IPS DF 19.7 (cell line): ENCODE measurements around the gene RAB40A.
"Not testable (repeated sequence)": the region's sequence is repeated elsewhere in the genome, so short reads cannot be mapped to it uniquely, and the experiment has no call there.

ENCODE experiments used
- DNase-seq: peaks from one replicate; pipeline ENCODE4 v3.0.0-alpha.2; 2013; ENCODE audit warnings: low read depth, low spot score

The RAB40A gene

DNA sequence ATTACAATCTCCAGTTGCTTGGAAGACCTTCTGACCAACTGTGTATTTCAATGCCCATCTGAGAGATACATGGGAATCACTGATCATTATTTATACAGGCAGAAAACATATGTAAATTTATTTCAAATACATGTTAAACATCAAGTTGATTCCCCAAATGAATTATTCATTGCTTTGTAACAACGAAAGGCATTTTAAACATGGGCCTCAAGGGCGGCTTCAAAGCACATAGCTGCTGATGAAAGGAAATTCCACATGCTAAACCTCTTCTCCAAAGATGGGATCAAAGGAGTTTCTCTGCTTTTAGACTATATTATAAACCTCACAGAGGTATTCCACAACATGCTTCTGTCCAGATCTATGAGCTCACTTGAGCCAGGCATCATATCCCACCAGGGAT, 4.3 kb upstream of the RAB40A start:
- DNase-seq, result no peak

DNA sequence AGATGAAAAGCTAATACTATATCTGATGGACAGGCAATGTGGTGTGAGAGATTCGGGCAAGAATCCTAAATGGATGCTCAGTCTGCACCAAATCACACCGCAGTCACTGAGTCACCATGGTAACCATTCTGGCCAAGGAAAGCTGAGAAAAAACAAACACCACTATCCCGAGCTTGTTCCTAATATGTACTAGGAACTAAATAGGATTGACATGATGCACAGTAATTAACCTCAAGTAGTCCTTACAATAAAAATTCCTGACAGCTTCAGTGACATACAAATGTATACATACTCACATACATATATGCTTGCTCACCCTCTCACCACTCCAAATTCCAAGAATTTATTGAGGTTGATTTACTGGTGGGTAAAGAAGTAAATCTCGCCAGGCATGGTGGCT, 1.1 kb upstream of the RAB40A start:
- DNase-seq, result no peak

DNA sequence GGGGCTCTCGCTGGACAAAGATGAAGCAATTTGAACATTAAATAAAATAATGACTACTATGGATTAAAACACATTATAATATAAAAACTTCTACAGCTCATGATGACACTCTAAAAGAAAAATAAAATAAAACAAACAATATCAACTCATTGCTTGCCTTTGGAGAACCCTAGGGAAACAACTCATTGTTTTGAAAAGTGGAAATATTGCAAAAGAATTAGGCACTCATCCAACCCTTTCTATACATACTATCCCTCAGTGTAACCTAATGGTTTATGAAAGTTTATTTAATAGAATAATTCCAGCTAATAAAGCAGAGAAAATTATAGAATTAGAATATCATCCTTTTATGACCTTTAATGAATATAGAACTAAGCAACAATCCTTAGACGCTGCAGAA, 718 bp downstream of the RAB40A start:
- no peak for DNase-seq

DNA sequence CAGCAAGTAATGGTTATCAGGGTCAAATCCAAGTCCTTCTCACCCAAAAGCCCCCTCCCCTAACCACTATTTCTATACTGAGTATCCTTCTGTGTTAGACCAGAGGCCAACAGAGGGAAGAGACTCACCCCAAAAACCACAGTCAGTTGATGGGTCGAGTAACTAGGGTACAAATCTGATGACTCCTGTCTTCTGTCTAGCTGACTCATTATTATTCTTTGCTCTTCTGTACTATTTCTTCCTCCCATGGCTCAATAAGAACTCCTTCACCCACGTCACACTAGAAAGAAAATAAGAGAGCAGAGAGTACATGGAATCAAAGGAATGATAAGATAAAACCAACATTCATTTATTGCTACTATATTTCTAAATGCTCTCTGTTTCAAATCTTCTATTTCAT, 2.0 kb downstream of the RAB40A start:
- no peak for DNase-seq

DNA sequence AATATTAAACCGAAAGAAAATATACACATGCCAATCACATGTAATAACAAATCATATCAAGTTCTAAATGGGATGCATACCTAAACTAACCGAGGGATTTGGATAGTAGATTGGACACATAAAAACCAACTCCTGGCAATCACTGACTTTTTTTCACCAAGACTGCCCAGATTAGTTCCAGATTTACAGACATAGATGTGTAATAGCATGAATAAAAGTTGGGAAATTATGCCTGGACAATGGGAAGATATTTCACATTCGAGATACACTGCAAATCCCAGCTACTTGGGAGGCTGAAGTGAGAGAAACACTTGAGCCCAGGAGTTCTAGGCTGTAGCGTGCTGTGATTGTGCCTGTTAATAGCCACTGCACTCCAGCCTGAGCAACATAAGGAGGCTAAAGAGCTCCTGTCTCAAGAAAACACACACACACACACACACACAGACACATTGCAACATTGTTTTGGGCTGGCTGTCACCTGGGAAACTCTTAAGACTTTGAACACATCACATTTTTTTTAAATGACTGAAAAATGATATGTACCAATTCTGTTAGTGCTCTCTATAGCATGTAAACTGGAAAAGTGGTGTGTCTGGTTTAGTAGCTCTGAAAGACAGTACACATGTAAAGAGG, 5.7 kb downstream of the RAB40A start:
- DNase-seq, result no peak

DNA sequence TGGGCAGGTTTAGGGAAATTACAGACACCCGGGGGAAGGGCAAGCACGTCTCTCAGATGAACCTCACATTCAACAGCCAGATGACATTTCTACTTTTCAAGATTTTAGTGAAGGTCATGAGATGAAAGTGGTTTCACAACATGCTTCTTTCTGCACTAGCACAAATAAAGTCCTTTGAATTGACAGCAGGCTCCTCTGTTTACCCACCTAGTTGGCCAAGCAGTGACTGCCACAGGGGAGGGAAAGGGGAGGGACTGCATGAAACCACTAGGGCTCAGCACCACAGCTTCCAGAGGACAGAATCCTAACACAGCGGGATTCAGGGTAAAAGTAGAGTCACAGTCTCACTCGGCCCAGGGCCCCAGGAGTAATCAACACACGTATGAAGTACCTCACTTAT, 6.2 kb downstream of the RAB40A start:
- peak; percentile 2 for DNase-seq

DNA sequence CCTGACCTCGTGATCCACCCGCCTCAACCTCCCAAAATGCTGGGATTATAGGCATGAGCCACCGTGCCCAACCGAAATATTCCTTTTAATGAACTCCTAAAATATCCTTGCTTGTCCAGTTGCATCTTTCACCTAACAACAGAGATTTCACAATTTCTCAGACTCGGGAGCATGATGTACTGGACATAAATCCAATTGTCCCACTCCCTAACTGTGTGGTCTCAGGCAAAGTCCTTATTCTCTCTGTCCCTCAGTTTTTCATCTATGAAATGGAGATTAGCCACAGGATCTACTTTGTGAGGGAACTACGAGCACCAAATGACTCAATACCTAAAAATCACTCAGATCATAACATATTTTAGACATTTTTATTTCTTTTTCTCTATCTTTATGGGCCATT, 9.3 kb downstream of the RAB40A start:
- no peak for DNase-seq

DNA sequence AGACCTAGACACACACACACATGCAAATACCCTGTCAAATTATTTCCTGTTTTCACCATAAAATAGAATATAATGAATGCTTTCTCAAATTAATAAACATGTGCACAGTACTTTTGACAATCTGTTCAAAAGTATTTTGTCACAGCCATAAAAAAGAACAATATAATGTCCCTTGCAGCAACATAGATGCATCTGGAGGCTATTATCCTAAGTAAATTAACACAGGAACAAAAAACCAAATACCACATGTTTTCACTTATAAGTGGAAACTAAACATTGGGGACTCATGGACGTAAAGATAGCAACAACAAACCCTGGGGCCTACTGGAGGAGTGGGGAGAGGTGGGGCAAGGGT, 15.5 kb downstream of the RAB40A start:
- DNase-seq, result no peak

DNA sequence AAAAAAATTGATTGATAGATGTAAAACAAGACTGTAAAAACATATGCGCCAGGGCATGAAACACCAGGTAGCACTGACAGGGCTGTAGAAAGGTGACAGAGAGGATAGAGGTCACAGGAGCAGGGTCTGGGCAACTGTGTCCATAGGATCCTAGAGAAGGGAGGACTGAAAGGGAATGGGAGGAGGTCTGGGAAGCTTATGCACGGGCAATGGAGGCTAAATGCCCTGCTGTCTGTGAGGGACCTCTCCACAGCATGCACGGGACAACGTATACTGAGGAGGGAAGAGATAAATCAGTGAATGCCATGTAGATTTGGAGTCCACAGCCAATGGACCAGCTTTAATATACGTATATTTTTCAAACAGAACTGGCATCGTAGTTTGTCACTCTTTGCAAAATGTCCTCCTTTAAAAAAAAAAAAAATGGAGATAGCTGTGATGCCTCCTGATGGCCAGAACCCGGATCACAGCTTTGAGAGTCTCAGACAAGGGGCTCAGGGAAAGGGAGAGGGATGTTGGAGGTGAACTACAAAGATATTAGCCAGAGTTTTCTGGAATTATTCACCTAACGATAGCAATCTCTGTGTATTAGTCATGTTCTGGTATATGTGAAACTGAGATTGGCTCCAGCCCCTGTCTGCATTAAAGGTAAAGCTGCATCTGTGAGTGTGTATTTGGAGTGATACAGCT, 16.0 kb downstream of the RAB40A start:
- no peak for DNase-seq

DNA sequence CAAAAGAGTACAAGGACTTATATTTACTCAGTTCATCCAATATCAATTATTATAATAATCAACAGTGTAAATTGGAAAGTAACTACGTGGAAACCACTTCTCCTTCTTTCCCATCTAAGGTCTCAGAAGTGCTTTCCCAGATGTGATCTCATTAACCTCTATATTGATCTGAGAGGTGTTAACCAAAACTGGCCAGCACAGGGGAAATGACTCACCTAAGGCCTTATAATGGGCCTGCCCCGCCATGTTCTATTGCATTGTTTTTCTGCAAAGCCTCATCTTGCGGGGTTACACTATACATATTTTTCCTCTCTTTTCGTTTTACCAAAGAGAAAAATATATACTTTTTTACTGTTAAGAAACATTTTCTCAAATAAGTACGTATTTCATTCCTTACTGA, 20.5 kb downstream of the RAB40A start:
- DNase-seq, result no peak

DNA sequence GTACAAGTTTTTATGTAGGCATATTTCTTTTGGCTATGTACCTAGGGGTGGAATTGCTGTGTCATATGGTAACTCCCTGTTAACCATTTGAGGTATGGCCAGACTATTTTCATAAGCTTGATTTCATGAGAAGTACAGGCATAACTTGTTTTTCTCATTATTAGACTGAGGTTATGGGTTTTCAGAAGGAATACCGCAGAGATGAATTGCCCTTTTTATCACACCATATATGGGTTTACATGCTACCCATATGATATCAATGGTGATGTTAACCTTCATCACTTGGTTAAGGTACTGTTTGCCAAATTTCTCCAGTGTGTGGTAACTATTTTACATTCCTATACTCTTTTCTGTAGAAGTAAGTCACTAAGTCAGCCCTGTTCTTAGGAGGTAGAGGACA, 23.5 kb downstream of the RAB40A start:
- no peak for DNase-seq

DNA sequence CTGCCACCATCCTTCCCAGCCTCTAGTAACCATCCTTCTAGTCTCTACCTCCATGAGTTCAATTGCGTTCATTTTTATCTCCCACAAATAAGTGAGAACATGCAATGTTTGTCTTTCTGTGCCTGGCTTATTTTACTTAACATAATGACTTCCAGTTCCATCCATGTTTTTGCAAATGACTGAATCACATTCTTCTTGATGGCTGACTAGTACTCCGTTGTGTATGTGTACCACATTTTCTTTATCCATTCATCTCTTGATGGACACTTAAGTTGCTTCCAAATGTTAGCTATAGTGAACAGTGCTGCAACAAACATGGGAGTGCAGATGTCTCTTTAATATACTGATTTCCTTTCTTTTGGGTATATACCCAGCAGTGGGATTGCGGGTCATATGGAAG, 25.7 kb downstream of the RAB40A start:
- DNase-seq, result not testable (repeated sequence)

DNA sequence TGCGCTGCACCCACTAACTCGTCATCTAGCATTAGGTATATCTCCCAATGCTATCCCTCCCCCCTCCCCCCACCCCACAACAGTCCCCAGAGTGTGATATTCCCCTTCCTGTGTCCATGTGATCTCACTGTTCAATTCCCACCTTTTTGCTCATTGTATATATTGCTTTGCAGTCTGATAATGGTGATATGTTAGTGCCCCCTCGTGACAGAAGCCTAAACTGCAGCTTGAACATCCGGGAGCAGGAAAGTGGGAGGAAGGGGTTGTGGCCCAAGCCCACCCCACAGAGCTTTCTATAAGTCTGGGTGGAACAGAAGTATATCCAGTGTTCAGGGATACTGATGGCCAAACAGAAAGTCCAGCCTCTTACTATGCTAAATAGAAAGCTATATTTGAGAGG, 29.6 kb downstream of the RAB40A start:
- DNase-seq, result not testable (repeated sequence)

DNA sequence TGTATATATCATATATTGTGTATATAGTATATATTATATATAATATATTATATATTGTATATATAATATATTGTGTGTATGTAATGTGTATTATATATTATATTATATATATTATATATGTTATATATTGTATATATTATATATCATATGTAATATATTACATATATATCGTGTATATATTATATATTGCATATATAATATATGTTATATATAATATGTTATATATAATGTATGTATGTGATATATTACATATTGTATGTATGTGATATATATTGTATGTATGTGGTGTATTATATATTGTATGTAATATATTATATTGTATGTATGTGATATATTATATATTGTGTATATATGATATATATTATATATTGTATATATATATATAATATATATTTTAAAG, 30.5 kb downstream of the RAB40A start:
- no peak for DNase-seq

DNA sequence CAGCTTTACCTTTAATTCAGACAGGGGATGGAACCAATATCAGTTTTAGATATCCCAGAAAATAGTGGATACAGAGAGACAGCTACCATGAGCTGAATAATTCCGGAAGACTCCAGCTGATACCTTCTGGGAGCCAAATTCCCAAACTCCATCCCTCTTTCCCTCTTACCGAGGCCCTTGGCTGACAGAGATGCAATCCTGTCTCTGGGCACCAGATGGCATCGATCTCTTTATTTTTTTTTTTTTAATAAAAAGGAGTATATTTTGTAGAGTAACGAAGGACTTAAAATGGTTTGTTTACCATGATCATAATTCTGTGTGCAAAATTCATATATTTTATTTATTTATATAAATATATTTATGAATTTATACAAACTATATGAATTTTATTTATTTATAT, 31.0 kb downstream of the RAB40A start:
- no peak for DNase-seq

DNA sequence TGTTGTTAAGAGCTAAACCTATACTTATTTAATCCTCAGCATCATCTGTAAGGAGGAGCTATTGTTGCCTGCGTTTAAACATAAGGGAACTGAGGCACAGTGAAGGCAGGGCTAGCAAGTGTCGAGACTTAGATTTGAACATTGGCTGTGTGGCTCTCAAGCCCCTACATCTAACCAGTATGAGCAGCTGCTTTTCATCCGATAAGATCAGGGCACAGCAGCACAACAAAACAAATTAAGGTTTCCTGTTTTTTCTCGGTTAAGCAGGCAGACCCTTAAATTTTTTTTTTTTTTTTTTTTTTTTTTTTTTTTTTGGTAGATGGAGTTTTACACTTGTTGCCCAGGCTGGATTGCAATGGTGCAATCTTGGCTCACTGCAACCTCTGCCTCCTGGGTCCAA, 35.6 kb downstream of the RAB40A start:
- DNase-seq, result no peak

DNA sequence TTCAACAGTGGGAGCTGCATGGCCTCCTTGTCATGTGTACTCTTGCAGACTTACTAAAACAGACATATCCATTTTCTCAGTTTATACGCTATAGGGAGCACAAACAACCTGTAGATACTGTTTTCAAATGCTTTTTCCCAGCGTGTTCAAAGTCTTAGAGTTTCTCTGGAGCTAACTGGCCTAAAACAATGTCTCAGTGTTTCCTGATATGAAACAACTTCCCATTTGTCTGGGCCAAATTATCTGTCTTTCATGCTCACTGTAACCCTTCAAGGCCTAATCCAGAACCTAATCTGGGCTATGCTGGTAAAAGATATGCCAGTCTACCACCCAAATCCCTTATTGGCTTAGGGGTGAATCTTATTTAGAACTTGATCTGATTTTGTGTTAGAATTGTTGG, 38.8 kb downstream of the RAB40A start:
- no peak for DNase-seq

DNA sequence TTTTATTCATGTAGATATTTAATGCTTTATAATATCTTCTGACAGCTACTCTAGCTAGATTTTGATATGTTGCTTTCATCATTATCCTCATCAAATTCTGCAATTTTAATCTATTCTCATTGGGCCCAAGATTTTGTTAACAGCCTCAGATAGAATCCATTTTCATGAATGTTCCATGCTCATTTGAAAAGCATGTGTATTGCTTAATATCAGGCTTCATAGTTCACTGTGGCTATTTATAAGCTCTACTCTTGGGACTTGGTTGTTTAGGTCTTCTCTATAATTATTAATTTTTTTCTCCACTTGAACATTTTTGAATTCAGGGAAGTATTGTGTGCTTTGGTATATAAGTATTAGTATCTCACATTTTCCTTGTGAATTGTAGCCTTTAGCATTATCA, 41.8 kb downstream of the RAB40A start:
- DNase-seq, result no peak

DNA sequence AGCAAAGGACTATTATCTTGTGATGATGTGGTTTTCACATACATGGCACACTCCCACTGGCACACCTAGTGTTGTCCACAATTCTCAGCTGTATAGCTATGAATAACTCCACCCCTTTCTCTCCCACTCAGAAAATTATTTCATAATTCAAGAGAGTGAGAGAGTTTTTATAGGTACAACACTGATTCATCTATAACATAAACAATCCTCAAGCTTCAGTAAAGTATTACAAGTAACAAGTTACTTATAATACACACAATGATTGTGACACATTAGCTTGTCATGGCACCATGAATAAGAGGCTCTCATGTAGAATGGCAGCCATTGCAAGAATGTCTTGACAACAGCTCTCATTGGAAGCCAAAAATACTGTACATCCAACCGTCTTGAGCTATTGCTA, 43.9 kb downstream of the RAB40A start:
- no peak for DNase-seq

DNA sequence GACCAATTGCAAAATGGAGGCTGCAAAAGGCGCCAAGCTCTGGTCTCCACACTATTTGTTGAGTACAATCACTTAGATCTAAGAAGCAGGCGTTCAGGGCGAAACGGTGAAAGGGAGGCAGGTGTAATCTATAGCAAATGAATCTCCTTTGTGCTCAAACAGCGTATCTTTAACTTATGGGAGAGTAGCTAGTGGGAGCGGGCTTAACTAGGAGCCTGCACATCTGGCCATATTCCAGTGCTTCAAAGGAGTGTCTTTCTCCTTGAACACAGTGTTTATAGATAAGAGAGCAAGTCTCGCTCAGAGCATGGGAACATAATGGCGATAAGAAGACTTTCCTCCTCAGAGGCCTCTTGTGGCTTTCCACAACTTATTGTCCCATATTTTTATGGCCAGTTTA, 49.3 kb downstream of the RAB40A start:
- not testable (repeated sequence) for DNase-seq

DNA sequence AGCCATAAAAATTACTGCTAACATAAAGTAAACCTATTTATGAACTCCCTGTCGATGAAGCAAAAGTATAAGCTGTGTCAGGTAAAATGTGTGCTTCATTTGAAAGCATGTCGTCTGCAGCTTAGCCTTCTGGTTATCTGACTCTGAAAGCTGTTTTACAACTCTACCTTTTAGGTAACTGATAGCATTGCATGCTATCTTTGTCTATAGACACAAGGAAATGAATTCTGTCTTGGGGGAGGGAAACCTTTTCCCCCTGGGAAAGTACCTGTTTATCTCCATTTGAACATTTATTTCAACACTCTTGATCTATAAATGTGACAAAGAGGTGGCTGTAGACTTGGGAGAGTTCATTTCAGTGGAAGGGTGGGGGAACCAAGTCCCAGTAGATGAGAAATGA, 51.4 kb downstream of the RAB40A start:
- no peak for DNase-seq

DNA sequence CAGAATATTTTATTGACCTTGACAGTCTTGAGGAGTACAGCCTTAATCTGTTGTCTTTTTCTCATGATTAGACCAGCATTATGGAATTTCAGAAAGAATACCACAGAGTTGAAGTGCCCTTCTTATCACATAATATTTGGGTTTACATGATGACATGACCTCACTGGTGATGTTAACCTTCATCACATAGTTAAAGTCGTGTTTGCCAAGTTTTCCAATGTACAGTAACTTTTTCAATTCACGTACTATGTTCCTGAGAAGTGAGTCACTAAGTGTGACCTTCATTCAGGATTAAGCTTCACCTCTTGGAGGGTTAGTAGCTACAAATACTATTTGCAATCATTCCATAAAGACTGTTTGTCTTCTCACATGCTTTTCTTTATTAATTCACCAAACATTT, 52.1 kb downstream of the RAB40A start:
- DNase-seq, result no peak

DNA sequence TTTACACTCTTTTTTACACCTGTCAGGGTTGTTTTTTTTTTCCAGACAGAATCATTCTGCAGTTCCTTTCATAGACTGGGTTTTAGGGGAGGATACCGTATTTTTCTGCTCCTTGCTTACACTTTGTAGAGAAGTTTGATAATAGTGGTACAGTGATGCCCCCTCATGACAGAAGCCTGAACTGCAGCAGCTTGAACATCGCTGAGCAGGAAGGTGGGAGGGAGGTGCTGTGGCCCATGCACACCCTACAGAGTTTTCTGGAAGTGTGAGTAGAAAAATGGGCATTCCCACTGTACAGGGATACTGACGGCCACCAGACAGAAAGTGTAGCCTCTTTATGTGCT, 54.5 kb downstream of the RAB40A start:
- peak; percentile 12 for DNase-seq
